HepG2 (cell line): ENCODE data around the gene SGMS1. TPM values are rescaled to one million over a fixed set of nuclear protein-coding genes. Genes with fewer than 3 reads are reported as not detected.

Experiments
- ATAC-seq: fragments of 200-7000 bp; cut with Tn5 transposase; 3 replicates; pipeline ENCODE4 v1.9.1; 2020; ENCODE audit warnings: mild to moderate bottlenecking, moderate library complexity
- BruUV-seq: library from RNA; stranded (reverse); fragments of 400-500 nt; replicated peaks from 2 replicates; lab custom pipeline; 2021; lab: Mats Ljungman, UMichigan
- CTCF ChIA-PET: fragments of 300-600 bp; formaldehyde crosslinking; extraction: SDS; loops from one replicate; lab custom pipeline; 2021; ENCODE audit warnings: low total read pairs, inconsistent platforms, low intra/inter-chr PET ratio; lab: Yijun Ruan, JAX
- POLR2A ChIA-PET: fragments of 350-600 bp; sonication (Branson Sonifier 250); formaldehyde crosslinking; loops from one replicate; lab custom pipeline; 2020; ENCODE audit warnings: antibody characterized with exemption, inconsistent platforms; lab: Yijun Ruan, JAX
- DNase-seq: peaks from one replicate; pipeline ENCODE4 v3.0.0-alpha.2; 2015; ENCODE audit warnings: low spot score
- FAIRE-seq: peaks from 3 replicates; lab custom pipeline; 2011; peaks lifted over from hg19 to GRCh38; lab: Jason Lieb, UNC
- H2AFZ ChIP-seq: one replicate; pipeline ENCODE4 v1.6.1; 2011; ENCODE audit warnings: low read length, inconsistent platforms
- H3K27ac ChIP-seq: fragments of 300-600 bp; 3 replicates; pipeline ENCODE4 v1.8.0; 2011; ENCODE audit warnings: mixed run types, mild to moderate bottlenecking, mixed read lengths, low read length, inconsistent platforms; ENCODE audit not compliant: insufficient read depth; ENCODE audit errors: extremely low read length
- H3K27me3 ChIP-seq, 2 experiments: fragments of 200-600 bp in 1 of 2; 2 replicates in 1 of 2; 3 replicates in 1 of 2; pipeline versions ENCODE4 v1.6.0 to v1.8.0; 2011; ENCODE audit warnings: low read length in 2 of 2, mild to moderate bottlenecking in 2 of 2, moderate library complexity in 2 of 2, inconsistent platforms in 1 of 2; ENCODE audit not compliant: insufficient read depth in 2 of 2, control insufficient read depth in 1 of 2
- H3K36me3 ChIP-seq, 2 experiments: fragments of 200-600 bp in 1 of 2; replicated peaks in 1 of 2; 2 replicates in 1 of 2; 3 replicates in 1 of 2; pipeline versions ENCODE4 v1.5.1 to v1.8.0; 2011; ENCODE audit warnings: low read length in 2 of 2, inconsistent platforms in 1 of 2; ENCODE audit not compliant: insufficient read depth in 2 of 2, control insufficient read depth in 1 of 2
- H3K4me1 ChIP-seq: 2 replicates; pipeline ENCODE4 v1.5.1; 2012; ENCODE audit warnings: low read length, inconsistent platforms; ENCODE audit not compliant: insufficient read depth
- H3K4me2 ChIP-seq: 2 replicates; pipeline ENCODE4 v1.6.0; 2011; ENCODE audit warnings: low read depth, low read length, inconsistent platforms
- H3K4me3 ChIP-seq, 3 experiments: fragments of 200-600 bp in 1 of 3; sonication (generic), shearing (Covaris generic) in 1 of 3; replicated peaks in 1 of 3; 2 replicates each; pipeline ENCODE4 v1.5.1; 2011 to 2016; ENCODE audit warnings: low read length in 3 of 3, inconsistent platforms in 2 of 3, low read depth in 2 of 3, mild to moderate bottlenecking in 2 of 3, control low read depth in 1 of 3, mixed read lengths in 1 of 3; ENCODE audit not compliant: insufficient read depth in 1 of 3
- H3K79me2 ChIP-seq: one replicate; pipeline ENCODE4 v1.6.1; 2011; ENCODE audit warnings: low read length, inconsistent platforms; ENCODE audit not compliant: insufficient read depth
- H3K9ac ChIP-seq: 2 replicates; pipeline ENCODE4 v1.6.0; 2011; ENCODE audit warnings: mild to moderate bottlenecking, low read depth, low read length, inconsistent platforms; ENCODE audit not compliant: insufficient read depth
- H3K9me3 ChIP-seq: 2 replicates; pipeline ENCODE4 v1.5.1; 2012; ENCODE audit warnings: mild to moderate bottlenecking, low read length
- H4K20me1 ChIP-seq: 2 replicates; pipeline ENCODE4 v1.6.0; 2011; ENCODE audit warnings: inconsistent platforms, mild to moderate bottlenecking, low read length, moderate library complexity; ENCODE audit not compliant: insufficient read depth
- KDM4B ChIP-seq: sonication (generic); formaldehyde crosslinking; IDR thresholded peaks from 2 replicates; pipeline ENCODE4 v1.4.0; 2020; ENCODE audit warnings: missing genetic modification reagents
- MED8 ChIP-seq: sonication (generic); formaldehyde crosslinking; IDR thresholded peaks from 2 replicates; pipeline ENCODE4 v1.8.1; 2023; ENCODE audit warnings: mild to moderate bottlenecking, missing genetic modification reagents; ENCODE audit not compliant: insufficient replicate concordance
- NFKBIZ ChIP-seq: IDR thresholded peaks from 2 replicates; pipeline ENCODE4 v1.6.1; 2018; ENCODE audit warnings: missing genetic modification reagents, missing compliant biosample characterization
- RAD21 ChIP-seq: fragments of 450-650 bp; formaldehyde crosslinking; IDR thresholded peaks from 2 replicates; pipeline ENCODE4 v1.5.0; 2020; ENCODE audit warnings: mild to moderate bottlenecking
- TCF12 ChIP-seq, 2 experiments: fragments of 450-650 bp in 1 of 2; sonication (generic) in 1 of 2; formaldehyde crosslinking in 1 of 2; IDR thresholded peaks; 2 replicates each; pipeline versions ENCODE4 v1.6.1 to v1.8.0; 2017 to 2022; ENCODE audit warnings: antibody characterized with exemption in 1 of 2, mild to moderate bottlenecking in 1 of 2, missing genetic modification reagents in 1 of 2, moderate library complexity in 1 of 2
- ZFP36 ChIP-seq: fragments of 150-350 bp; IDR thresholded peaks from 2 replicates; pipeline ENCODE4 v1.6.1; 2018; ENCODE audit warnings: borderline replicate concordance, low read length, low read depth; ENCODE audit not compliant: partially characterized antibody
- ZNF441 ChIP-seq: sonication (generic); formaldehyde crosslinking; IDR thresholded peaks from 2 replicates; pipeline ENCODE4 v1.7.0; 2021; ENCODE audit warnings: missing genetic modification reagents, borderline replicate concordance
- ZNF841 ChIP-seq: sonication (generic); formaldehyde crosslinking; IDR thresholded peaks from 2 replicates; pipeline ENCODE4 v1.8.1; 2023; ENCODE audit warnings: missing genetic modification reagents, borderline replicate concordance
- WGBS: methylation state at CpG from one replicate; pipeline ENCODE4 v1.1.6; 2017; ENCODE audit warnings: low lambda C conversion rate; 5-methylcytosine and 5-hydroxymethylcytosine counted together
- in situ Hi-C: cut with HindIII; loops from 2 replicates; pipeline ENCODE4 v1.10.0; 2017; ENCODE audit warnings: low pct_unique_long_range_greater_than_20kb; ENCODE audit not compliant: extremely low pct_ligation_motif_present
- intact Hi-C: fragments of 100-400 bp; cut with micrococcal nuclease; formaldehyde crosslinking; loops from one replicate; pipeline ENCODE4 v1.10.0; 2022; ENCODE audit not compliant: unreplicated experiment
- polyA plus RNA-seq, 8 experiments: library from polyadenylated mRNA; depleted of rRNA in 3 of 8; stranded (reverse) in 7 of 8; unstranded in 1 of 8; fragments of >200 nt; fragmentation: Illumina TruSeq in 4 of 8; extraction: Trizol in 4 of 8; gene quantifications; 2 replicates each; pipeline versions ENCODE4 v1.2.1 to v1.2.3, GENCODE V29; 2011 to 2016; ENCODE audit warnings: low read depth in 4 of 8, missing spikeins in 1 of 8, mixed read lengths in 1 of 8; ENCODE audit not compliant: insufficient read depth in 1 of 8
- total RNA-seq, 5 experiments: library from RNA; depleted of rRNA; stranded (reverse); fragments of >200 nt; fragmentation: Illumina TruSeq; extraction: Trizol; gene quantifications; 2 replicates each; pipeline ENCODE4 v1.2.3, GENCODE V29; 2016; ENCODE audit warnings: low read depth in 1 of 5
- TF ChIP-seq, protein P1 (sequence below): sonication (generic); formaldehyde crosslinking; conservative IDR thresholded peaks from 2 replicates; pipeline ENCODE4 v1.4.0; 2020; ENCODE audit warnings: missing genetic modification reagents
- TF ChIP-seq, protein P2 (sequence below): sonication (generic); formaldehyde crosslinking; IDR thresholded peaks from 2 replicates; pipeline ENCODE4 v1.5.1; 2020; ENCODE audit warnings: mild to moderate bottlenecking, missing genetic modification reagents, borderline replicate concordance
- TF ChIP-seq, protein P3 (sequence below): sonication (generic); formaldehyde crosslinking; IDR thresholded peaks from 2 replicates; pipeline ENCODE4 v1.8.0; 2022; ENCODE audit warnings: mild to moderate bottlenecking, missing genetic modification reagents, moderate library complexity
- TF ChIP-seq, protein P4 (sequence below): sonication (generic); formaldehyde crosslinking; IDR thresholded peaks from 2 replicates; pipeline ENCODE4 v1.4.0; 2020; ENCODE audit warnings: missing genetic modification reagents, borderline replicate concordance

The SGMS1 gene
- total and polyA plus RNA-seq, 2 of the 13 experiments (the other 11 are each of a cell fraction or from before 2014, with no cell fraction given): 6.5 to 15.1 TPM

DNA sequence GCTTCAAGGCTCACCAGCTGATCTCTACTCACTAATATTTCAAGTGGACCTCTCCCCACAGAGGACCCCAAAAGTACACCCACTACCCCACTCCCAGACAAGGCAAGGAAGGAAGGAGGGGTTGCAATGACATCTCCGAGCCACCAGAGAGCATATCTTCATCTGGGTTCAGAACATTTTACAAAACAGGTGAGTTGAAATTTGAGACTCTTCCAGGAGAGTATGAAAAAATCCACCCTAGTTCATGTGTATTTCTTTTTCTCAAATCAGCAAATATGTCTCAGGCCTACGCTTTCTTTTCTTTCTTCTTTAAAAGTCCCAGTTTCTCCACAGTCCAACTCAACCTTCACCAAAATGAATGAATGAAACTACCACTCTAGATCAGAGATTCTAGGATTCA, 61.9 kb downstream of the SGMS1 start:
- H3K27me3 ChIP-seq: no peaks in the 10 kb centered on the region
- ChIA-PET POLR2A (interaction anchor here (0.7 kb wide), 1 partner anchor 63 kb away, joined by 4 read pairs; no protein-coding TSS in a partner anchor), CTCF (interaction anchor here (0.6 to 1.3 kb wide), 4 partner anchors 10 to 63 kb away, joined by 3 to 9 read pairs (median 6); no protein-coding TSS in a partner anchor)
- no peak overlapping the region for H3K4me2 ChIP-seq
- FAIRE-seq: peak; percentile 78
- no peak overlapping the region for H3K9ac ChIP-seq
- H3K36me3 ChIP-seq: no peaks in the 10 kb centered on the region; a peak in 1 of 5 replicates
- H3K27ac ChIP-seq: no peak overlapping the region
- peaks cover 3% of the 10 kb centered on the region for H3K79me2 ChIP-seq
- no peak overlapping the region for H2AFZ ChIP-seq
- H3K4me1 ChIP-seq: peaks cover 50% of the 10 kb centered on the region
- no peak for DNase-seq
- in situ Hi-C loops (loop anchor here (5.0 kb wide), 1 partner anchor 60 kb away; the partner anchor contains the start of gene SGMS1), intact Hi-C loops (loop anchor here (1.0 kb wide), 1 partner anchor 60 kb away; no protein-coding TSS in a partner anchor)
- H3K9me3 ChIP-seq: no peaks in the 10 kb centered on the region
- WGBS: 58% methylated on average over 2 of the region's 2 CpGs
- ATAC-seq: peak; percentile 39; the same call in 2 of the 3 replicates
- no TSS peak for BruUV-seq
- H3K4me3 ChIP-seq: no peak overlapping the region
- H4K20me1 ChIP-seq: no peaks in the 10 kb centered on the region
- TF ChIP-seq ZFP36 (no peak), KDM4B (CRISPR knock-in tag) (no peak), NFKBIZ (CRISPR knock-in tag) (no peak), RAD21 (CRISPR knock-in tag) (peak; percentile 63), ZNF841 (no peak), ZNF441 (peak; percentile 68; the same call in 1 of the 2 replicates), TCF12 (IDR thresholded peaks at IDR 0.05) (no peak), TCF12 (CRISPR knock-in tag; IDR thresholded peaks at IDR 0.05) (no peak), MED8 (CRISPR knock-in tag) (no peak)
- TF ChIP-seq, protein P1, sequence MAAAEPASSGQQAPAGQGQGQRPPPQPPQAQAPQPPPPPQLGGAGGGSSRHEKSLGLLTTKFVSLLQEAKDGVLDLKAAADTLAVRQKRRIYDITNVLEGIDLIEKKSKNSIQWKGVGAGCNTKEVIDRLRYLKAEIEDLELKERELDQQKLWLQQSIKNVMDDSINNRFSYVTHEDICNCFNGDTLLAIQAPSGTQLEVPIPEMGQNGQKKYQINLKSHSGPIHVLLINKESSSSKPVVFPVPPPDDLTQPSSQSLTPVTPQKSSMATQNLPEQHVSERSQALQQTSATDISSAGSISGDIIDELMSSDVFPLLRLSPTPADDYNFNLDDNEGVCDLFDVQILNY (CRISPR knock-in tag): no peak
- TF ChIP-seq, protein P2, sequence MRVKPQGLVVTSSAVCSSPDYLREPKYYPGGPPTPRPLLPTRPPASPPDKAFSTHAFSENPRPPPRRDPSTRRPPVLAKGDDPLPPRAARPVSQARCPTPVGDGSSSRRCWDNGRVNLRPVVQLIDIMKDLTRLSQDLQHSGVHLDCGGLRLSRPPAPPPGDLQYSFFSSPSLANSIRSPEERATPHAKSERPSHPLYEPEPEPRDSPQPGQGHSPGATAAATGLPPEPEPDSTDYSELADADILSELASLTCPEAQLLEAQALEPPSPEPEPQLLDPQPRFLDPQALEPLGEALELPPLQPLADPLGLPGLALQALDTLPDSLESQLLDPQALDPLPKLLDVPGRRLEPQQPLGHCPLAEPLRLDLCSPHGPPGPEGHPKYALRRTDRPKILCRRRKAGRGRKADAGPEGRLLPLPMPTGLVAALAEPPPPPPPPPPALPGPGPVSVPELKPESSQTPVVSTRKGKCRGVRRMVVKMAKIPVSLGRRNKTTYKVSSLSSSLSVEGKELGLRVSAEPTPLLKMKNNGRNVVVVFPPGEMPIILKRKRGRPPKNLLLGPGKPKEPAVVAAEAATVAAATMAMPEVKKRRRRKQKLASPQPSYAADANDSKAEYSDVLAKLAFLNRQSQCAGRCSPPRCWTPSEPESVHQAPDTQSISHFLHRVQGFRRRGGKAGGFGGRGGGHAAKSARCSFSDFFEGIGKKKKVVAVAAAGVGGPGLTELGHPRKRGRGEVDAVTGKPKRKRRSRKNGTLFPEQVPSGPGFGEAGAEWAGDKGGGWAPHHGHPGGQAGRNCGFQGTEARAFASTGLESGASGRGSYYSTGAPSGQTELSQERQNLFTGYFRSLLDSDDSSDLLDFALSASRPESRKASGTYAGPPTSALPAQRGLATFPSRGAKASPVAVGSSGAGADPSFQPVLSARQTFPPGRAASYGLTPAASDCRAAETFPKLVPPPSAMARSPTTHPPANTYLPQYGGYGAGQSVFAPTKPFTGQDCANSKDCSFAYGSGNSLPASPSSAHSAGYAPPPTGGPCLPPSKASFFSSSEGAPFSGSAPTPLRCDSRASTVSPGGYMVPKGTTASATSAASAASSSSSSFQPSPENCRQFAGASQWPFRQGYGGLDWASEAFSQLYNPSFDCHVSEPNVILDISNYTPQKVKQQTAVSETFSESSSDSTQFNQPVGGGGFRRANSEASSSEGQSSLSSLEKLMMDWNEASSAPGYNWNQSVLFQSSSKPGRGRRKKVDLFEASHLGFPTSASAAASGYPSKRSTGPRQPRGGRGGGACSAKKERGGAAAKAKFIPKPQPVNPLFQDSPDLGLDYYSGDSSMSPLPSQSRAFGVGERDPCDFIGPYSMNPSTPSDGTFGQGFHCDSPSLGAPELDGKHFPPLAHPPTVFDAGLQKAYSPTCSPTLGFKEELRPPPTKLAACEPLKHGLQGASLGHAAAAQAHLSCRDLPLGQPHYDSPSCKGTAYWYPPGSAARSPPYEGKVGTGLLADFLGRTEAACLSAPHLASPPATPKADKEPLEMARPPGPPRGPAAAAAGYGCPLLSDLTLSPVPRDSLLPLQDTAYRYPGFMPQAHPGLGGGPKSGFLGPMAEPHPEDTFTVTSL (CRISPR knock-in tag): no peak
- TF ChIP-seq, protein P3, sequence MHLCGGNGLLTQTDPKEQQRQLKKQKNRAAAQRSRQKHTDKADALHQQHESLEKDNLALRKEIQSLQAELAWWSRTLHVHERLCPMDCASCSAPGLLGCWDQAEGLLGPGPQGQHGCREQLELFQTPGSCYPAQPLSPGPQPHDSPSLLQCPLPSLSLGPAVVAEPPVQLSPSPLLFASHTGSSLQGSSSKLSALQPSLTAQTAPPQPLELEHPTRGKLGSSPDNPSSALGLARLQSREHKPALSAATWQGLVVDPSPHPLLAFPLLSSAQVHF: no peak
- TF ChIP-seq, protein P4, sequence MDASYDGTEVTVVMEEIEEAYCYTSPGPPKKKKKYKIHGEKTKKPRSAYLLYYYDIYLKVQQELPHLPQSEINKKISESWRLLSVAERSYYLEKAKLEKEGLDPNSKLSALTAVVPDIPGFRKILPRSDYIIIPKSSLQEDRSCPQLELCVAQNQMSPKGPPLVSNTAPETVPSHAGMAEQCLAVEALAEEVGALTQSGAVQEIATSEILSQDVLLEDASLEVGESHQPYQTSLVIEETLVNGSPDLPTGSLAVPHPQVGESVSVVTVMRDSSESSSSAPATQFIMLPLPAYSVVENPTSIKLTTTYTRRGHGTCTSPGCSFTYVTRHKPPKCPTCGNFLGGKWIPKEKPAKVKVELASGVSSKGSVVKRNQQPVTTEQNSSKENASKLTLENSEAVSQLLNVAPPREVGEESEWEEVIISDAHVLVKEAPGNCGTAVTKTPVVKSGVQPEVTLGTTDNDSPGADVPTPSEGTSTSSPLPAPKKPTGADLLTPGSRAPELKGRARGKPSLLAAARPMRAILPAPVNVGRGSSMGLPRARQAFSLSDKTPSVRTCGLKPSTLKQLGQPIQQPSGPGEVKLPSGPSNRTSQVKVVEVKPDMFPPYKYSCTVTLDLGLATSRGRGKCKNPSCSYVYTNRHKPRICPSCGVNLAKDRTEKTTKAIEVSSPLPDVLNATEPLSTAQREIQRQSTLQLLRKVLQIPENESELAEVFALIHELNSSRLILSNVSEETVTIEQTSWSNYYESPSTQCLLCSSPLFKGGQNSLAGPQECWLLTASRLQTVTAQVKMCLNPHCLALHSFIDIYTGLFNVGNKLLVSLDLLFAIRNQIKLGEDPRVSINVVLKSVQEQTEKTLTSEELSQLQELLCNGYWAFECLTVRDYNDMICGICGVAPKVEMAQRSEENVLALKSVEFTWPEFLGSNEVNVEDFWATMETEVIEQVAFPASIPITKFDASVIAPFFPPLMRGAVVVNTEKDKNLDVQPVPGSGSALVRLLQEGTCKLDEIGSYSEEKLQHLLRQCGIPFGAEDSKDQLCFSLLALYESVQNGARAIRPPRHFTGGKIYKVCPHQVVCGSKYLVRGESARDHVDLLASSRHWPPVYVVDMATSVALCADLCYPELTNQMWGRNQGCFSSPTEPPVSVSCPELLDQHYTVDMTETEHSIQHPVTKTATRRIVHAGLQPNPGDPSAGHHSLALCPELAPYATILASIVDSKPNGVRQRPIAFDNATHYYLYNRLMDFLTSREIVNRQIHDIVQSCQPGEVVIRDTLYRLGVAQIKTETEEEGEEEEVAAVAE (CRISPR knock-in tag): no peak
